IMR-90 (cell line): Measurements from ENCODE around the gene MYO1D.

Experiments
- BHLHE40 ChIP-seq: fragments of 150-350 bp; IDR thresholded peaks from 2 replicates; pipeline ENCODE4 v1.6.1; 2016; ENCODE audit warnings: mild to moderate bottlenecking, low read depth, low read length
- CHD1 ChIP-seq: IDR thresholded peaks from 2 replicates; pipeline ENCODE4 v1.6.1; 2012; ENCODE audit warnings: low read depth, low read length, improper control_type of control experiment
- CTCF ChIP-seq: conservative IDR thresholded peaks from 2 replicates; pipeline ENCODE4 v1.5.1; 2012; ENCODE audit warnings: mild to moderate bottlenecking, low read depth, low read length, improper control_type of control experiment
- ELK1 ChIP-seq: fragments of 150-350 bp; IDR thresholded peaks from 2 replicates; pipeline ENCODE4 v1.6.1; 2016; ENCODE audit warnings: low read depth, mild to moderate bottlenecking, low read length, moderate library complexity, borderline replicate concordance
- MAZ ChIP-seq: IDR thresholded peaks from 2 replicates; pipeline ENCODE4 v1.6.1; 2012; ENCODE audit warnings: low read depth, mild to moderate bottlenecking, low read length, improper control_type of control experiment, moderate library complexity, borderline replicate concordance
- MXI1 ChIP-seq: IDR thresholded peaks from 2 replicates; pipeline ENCODE4 v1.6.1; 2012; ENCODE audit warnings: low read depth, mild to moderate bottlenecking, low read length, moderate library complexity, borderline replicate concordance
- NFE2L2 ChIP-seq: fragments of 150-350 bp; IDR thresholded peaks from 2 replicates; pipeline ENCODE4 v1.6.1; 2016; ENCODE audit warnings: low read depth, mild to moderate bottlenecking, low read length
- POLR2A ChIP-seq: IDR thresholded peaks from 2 replicates; pipeline ENCODE4 v1.6.1; 2012; ENCODE audit warnings: mild to moderate bottlenecking, low read depth, low read length
- RCOR1 ChIP-seq: IDR thresholded peaks from 2 replicates; pipeline ENCODE4 v1.6.1; 2012; ENCODE audit warnings: mild to moderate bottlenecking, low read length, improper control_type of control experiment; ENCODE audit not compliant: insufficient replicate concordance
- USF2 ChIP-seq: fragments of 150-350 bp; IDR thresholded peaks from 2 replicates; pipeline ENCODE4 v1.6.1; 2017; ENCODE audit warnings: mild to moderate bottlenecking, antibody characterized with exemption, low read length, low read depth

GRCh38 chr17:32609085-32609484, 267.8 kb downstream of the MYO1D start:
- no peak for TF ChIP-seq CTCF
- TF ChIP-seq USF2: no peak
- no peak for TF ChIP-seq ELK1
- TF ChIP-seq POLR2A: no peak
- TF ChIP-seq BHLHE40: no peak
- TF ChIP-seq CHD1: no peak
- no peak for TF ChIP-seq MXI1
- no peak for TF ChIP-seq MAZ
- no peak for TF ChIP-seq RCOR1
- no peak for TF ChIP-seq NFE2L2
